ENCODE data around the gene PAFAH2. TPM values are rescaled to one million over a fixed set of nuclear protein-coding genes. Genes with fewer than 3 reads are reported as not detected.

PAFAH2 gene
- total RNA-seq, 1 donor from 2014 or later = 6.3 TPM

- no peaks in the 10 kb centered on the region for H3K4me1 Mint-ChIP-seq (ENCODE audit: low read depth, unreplicated experiment)
- no peak for DNase-seq
- no peaks in the 10 kb centered on the region for H3K27me3 Mint-ChIP-seq (ENCODE audit: unreplicated experiment)
- no peak overlapping the region for H3K27ac Mint-ChIP-seq (ENCODE audit: unreplicated experiment)
- TF ChIP-seq CTCF (IDR thresholded peaks at IDR 0.05; ENCODE audit: partially characterized antibody, unreplicated experiment) = no peak
- H3K9me3 Mint-ChIP-seq (ENCODE audit: unreplicated experiment) = peaks cover 2% of the 10 kb centered on the region
- H3K4me3 Mint-ChIP-seq (ENCODE audit: unreplicated experiment) = no peak overlapping the region
- H3K36me3 Mint-ChIP-seq (ENCODE audit: unreplicated experiment) = peaks cover 2% of the 10 kb centered on the region
Observed at GRCh38 chr1:25977801-25978200, 20.1 kb downstream of the PAFAH2 start.

DNA sequence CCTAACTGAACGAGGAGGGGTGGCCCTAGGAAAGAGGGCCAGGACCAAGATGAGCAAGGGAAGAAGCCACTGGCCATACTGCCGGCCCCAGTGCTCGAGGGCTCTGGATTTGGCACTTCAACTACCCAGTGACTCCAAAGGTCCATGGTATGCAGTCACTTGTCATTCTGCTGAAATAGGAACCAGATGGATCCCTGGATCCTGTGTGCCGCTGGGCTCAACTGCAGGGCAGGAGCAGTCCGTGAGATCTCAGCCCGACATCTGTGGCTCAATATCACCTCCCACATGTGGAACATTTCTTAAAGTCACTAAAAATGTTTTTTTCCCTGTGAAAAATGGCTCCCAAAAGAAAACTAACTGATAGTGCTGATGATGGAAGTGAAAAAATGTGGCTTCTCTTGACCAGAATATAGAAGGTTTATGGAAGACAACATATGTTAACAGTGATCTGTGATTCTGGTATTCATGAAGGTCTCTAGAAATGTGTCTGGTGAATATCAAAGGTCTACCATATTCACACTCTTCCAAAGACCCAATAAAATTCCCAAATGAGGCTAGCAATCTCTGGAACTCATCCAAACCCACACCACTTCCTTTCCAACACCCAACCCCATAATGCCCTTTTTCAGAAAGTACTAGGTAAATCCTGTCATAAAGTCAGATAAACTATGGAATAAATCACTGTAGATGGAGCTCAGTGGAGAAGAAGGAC, 24.1 kb downstream of the PAFAH2 start:
- H3K4me3 Mint-ChIP-seq (ENCODE audit: unreplicated experiment) = no peak overlapping the region
- peaks cover 2% of the 10 kb centered on the region for H3K9me3 Mint-ChIP-seq (ENCODE audit: unreplicated experiment)
- no peaks in the 10 kb centered on the region for H3K4me1 Mint-ChIP-seq (ENCODE audit: low read depth, unreplicated experiment)
- DNase-seq = no peak
- TF ChIP-seq CTCF (IDR thresholded peaks at IDR 0.05; ENCODE audit: partially characterized antibody, unreplicated experiment) = no peak
- H3K27ac Mint-ChIP-seq (ENCODE audit: unreplicated experiment) = no peak overlapping the region
- H3K27me3 Mint-ChIP-seq (ENCODE audit: unreplicated experiment) = no peaks in the 10 kb centered on the region
- H3K36me3 Mint-ChIP-seq (ENCODE audit: unreplicated experiment) = peaks cover 5% of the 10 kb centered on the region

DNA sequence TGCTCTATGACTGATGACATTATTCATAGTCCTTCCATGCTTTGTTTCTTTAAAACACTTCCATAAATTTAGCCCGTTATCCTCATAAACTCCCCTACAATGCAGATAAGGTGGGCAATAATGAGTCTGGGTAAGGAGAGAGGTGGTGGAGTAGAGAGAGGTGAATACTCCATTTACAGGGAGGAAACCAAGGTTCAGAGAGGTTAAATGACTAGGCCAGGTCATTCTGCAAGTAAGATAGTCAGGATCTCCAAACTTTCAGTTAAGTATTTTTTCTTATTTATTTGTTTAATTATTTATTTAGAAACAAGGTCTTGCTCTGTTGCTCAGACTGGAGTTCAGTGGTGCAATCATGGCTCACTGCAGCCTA, 26.1 kb downstream of the PAFAH2 start:
- TF ChIP-seq CTCF (IDR thresholded peaks at IDR 0.05; ENCODE audit: partially characterized antibody, unreplicated experiment) = no peak
- no peaks in the 10 kb centered on the region for H3K4me1 Mint-ChIP-seq (ENCODE audit: low read depth, unreplicated experiment)
- peaks cover 13% of the 10 kb centered on the region for H3K36me3 Mint-ChIP-seq (ENCODE audit: unreplicated experiment)
- no peaks in the 10 kb centered on the region for H3K27me3 Mint-ChIP-seq (ENCODE audit: unreplicated experiment)
- no peak overlapping the region for H3K4me3 Mint-ChIP-seq (ENCODE audit: unreplicated experiment)
- H3K27ac Mint-ChIP-seq (ENCODE audit: unreplicated experiment) = no peak overlapping the region
- peaks cover 2% of the 10 kb centered on the region for H3K9me3 Mint-ChIP-seq (ENCODE audit: unreplicated experiment)
- DNase-seq = no peak

DNA sequence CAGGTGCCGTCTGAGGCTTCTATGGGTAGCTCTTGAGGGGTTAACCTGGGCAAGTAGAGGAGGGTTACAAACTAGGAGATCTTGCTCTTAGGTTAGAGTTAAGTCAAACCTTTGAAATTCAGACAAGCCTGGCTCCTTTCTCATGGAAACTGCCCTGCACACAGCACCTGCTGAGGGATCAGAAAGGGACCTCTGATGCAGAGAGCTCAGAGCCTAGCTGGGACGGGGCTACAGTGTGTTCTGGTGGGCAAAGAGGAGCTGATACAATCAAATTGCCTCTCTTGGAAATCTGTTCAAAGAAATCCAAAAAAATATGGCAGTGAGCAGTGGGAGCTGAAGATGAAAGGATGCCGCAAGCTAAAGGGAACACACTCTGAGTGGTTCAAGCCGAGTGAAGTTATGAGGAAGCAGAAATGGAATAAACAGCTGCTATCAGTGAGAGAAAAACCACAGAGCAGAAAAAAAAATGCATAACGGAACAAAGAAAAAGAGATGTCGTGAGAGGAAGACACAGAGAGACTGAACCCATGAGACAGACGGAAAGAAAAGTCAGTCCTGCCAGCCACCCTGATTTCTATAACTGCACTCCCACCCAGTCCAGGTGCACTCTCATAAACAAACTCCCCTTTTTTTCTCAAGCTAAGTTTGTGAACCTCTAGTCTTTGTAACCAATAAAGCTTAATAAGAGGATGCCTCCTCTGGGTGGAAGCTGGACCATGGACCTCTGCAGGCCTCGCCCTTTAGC, 26.6 kb downstream of the PAFAH2 start:
- no peak for DNase-seq
- Mint-ChIP-seq H3K4me3 (ENCODE audit: unreplicated experiment) (no peak overlapping the region), H3K27ac (ENCODE audit: unreplicated experiment) (no peak overlapping the region), H3K27me3 (ENCODE audit: unreplicated experiment) (no peaks in the 10 kb centered on the region), H3K4me1 (ENCODE audit: low read depth, unreplicated experiment) (peaks cover under 1% of the 10 kb centered on the region), H3K9me3 (ENCODE audit: unreplicated experiment) (peaks cover 2% of the 10 kb centered on the region), H3K36me3 (ENCODE audit: unreplicated experiment) (peaks cover 13% of the 10 kb centered on the region)
- TF ChIP-seq CTCF (IDR thresholded peaks at IDR 0.05; ENCODE audit: partially characterized antibody, unreplicated experiment) = no peak

GRCh38 chr1:25967308-25967707, 30.6 kb downstream of the PAFAH2 start:
- Mint-ChIP-seq H3K4me1 (ENCODE audit: low read depth, unreplicated experiment) (peaks cover 3% of the 10 kb centered on the region), H3K36me3 (ENCODE audit: unreplicated experiment) (peaks cover 8% of the 10 kb centered on the region)

More at GRCh38 chr1:25967308-25967707, 30.6 kb downstream of the PAFAH2 start:
- peaks cover 2% of the 10 kb centered on the region for H3K9me3 Mint-ChIP-seq (ENCODE audit: unreplicated experiment)
- no peak for DNase-seq
- no peak overlapping the region for H3K4me3 Mint-ChIP-seq (ENCODE audit: unreplicated experiment)
- TF ChIP-seq CTCF (IDR thresholded peaks at IDR 0.05; ENCODE audit: partially characterized antibody, unreplicated experiment) = no peak
- H3K27ac Mint-ChIP-seq (ENCODE audit: unreplicated experiment) = no peak overlapping the region
- no peaks in the 10 kb centered on the region for H3K27me3 Mint-ChIP-seq (ENCODE audit: unreplicated experiment)

All from glutamatergic neuron (in vitro differentiated cells).